DND-41 (cell line): ENCODE data around the gene GPC3.

Source experiments
- EZH2 ChIP-seq: IDR thresholded peaks from 3 replicates; pipeline ENCODE4 v1.6.1; 2012; ENCODE audit warnings: borderline replicate concordance, low read depth, mild to moderate bottlenecking, moderate library complexity, low read length, inconsistent platforms; ENCODE audit not compliant: severe bottlenecking
- TF ChIP-seq, protein P1 (sequence below): IDR thresholded peaks from 2 replicates; pipeline ENCODE4 v1.5.1; 2012; ENCODE audit warnings: borderline replicate concordance, low read length, moderate library complexity, mild to moderate bottlenecking; ENCODE audit not compliant: poor library complexity, severe bottlenecking; ENCODE audit errors: extremely low read depth

DNA sequence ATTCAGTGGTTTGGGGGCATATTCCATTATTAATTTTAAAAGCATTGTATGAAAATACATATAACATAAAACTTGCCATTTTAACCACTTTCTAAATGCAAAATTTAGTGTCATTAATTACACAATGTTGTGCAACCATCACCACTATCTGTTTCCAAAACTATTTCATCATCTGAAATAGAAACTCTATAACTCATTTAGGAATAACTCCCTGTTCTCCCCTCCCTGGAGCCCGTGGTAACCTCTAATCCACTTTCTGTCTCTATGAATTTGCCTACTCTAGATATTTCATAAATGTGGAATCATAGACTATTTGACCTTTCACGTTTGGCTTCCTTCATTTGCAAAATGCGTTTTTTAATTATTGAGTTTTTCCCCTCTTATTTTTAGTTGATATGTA lies 468.7 kb downstream of the GPC3 start:
- TF ChIP-seq, protein P1, sequence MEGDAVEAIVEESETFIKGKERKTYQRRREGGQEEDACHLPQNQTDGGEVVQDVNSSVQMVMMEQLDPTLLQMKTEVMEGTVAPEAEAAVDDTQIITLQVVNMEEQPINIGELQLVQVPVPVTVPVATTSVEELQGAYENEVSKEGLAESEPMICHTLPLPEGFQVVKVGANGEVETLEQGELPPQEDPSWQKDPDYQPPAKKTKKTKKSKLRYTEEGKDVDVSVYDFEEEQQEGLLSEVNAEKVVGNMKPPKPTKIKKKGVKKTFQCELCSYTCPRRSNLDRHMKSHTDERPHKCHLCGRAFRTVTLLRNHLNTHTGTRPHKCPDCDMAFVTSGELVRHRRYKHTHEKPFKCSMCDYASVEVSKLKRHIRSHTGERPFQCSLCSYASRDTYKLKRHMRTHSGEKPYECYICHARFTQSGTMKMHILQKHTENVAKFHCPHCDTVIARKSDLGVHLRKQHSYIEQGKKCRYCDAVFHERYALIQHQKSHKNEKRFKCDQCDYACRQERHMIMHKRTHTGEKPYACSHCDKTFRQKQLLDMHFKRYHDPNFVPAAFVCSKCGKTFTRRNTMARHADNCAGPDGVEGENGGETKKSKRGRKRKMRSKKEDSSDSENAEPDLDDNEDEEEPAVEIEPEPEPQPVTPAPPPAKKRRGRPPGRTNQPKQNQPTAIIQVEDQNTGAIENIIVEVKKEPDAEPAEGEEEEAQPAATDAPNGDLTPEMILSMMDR: no peak
- TF ChIP-seq EZH2: no peak
